Stomach (tissue), 4 donors: ENCODE measurements around the gene FBXO36.

Experiments
- CTCF ChIP-seq, 7 experiments: fragments of 450-650 bp in 4 of 7; fragments of 200-600 bp in 3 of 7; sonication (generic) in 3 of 7; IDR thresholded peaks; one replicate each; pipeline ENCODE4 v1.5.1; 2016 to 2019; ENCODE audit warnings: antibody characterized with exemption in 7 of 7, control low read depth in 2 of 7, mild to moderate bottlenecking in 1 of 7
- EP300 ChIP-seq: sonication (generic); formaldehyde crosslinking; IDR thresholded peaks from one replicate; pipeline ENCODE4 v1.6.1; 2017; ENCODE audit warnings: antibody characterized with exemption

GRCh38 chr2:229937537-229937936 lies 15.2 kb downstream of the FBXO36 start:
- TF ChIP-seq CTCF (IDR thresholded peaks at IDR 0.05) (no peak), EP300 (no peak)
